Measurements from ENCODE around the gene ZC3H7B.

DNA sequence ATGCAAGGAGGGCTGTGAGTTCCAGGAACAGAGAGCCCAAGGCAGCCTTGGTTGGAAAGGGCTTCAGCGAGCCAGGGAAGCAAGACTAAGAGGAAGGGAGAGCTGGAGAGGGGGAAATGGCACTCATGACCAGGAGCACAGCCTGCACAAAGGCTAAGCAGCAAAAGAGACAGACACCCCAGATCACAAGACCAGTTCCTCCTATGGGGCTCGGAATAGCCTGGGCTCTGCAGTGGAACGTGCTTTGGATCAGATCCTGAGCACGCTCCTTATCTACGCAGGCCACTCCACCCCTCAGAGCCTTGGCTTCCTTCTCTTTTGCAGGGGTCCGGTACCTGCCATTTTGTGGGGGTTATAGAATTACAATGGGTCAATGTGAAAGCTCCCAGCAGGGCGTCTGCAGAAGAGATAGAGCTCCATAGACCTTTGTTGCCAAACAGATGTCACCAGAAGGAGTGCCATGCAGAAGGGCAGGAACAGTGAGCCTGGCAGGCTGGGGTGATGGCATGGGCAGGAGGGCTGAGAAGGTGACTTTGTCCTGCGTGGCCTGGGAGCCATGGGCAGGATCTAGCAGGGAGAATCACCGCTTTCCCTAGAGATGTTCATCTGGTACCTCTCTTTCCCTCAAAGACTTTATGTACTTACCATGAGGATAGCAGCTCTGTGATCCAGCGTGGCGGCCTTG lies 33.8 kb downstream of the ZC3H7B start:
- TF ChIP-seq, protein P1, sequence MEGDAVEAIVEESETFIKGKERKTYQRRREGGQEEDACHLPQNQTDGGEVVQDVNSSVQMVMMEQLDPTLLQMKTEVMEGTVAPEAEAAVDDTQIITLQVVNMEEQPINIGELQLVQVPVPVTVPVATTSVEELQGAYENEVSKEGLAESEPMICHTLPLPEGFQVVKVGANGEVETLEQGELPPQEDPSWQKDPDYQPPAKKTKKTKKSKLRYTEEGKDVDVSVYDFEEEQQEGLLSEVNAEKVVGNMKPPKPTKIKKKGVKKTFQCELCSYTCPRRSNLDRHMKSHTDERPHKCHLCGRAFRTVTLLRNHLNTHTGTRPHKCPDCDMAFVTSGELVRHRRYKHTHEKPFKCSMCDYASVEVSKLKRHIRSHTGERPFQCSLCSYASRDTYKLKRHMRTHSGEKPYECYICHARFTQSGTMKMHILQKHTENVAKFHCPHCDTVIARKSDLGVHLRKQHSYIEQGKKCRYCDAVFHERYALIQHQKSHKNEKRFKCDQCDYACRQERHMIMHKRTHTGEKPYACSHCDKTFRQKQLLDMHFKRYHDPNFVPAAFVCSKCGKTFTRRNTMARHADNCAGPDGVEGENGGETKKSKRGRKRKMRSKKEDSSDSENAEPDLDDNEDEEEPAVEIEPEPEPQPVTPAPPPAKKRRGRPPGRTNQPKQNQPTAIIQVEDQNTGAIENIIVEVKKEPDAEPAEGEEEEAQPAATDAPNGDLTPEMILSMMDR (IDR thresholded peaks at IDR 0.05; ENCODE audit: extremely low read depth in 1 of 2, insufficient read depth in 1 of 2, low read depth in 1 of 2, low read length in 2 of 2) = no peak
- TF ChIP-seq POLR2AphosphoS5 (IDR thresholded peaks at IDR 0.05; ENCODE audit: insufficient read depth, low read depth, low read length) (no peak), POLR2A (IDR thresholded peaks at IDR 0.05; ENCODE audit: low read depth, low read length) (no peak)
- TF ChIP-seq, protein P2, sequence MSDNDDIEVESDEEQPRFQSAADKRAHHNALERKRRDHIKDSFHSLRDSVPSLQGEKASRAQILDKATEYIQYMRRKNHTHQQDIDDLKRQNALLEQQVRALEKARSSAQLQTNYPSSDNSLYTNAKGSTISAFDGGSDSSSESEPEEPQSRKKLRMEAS (IDR thresholded peaks at IDR 0.05; ENCODE audit: insufficient read depth, insufficient read length) = no peak

Measured in endothelial cell of umbilical vein (primary cell).